ENCODE measurements around the gene SLC18B1.
A peak's percentile ranks its signal among the peaks of the same experiment; 100 is the strongest.

SLC18B1 gene

GRCh38 chr6:132797951-132798868 lies at the start of gene SLC18B1:
Gene SLC18B1, minus strand, starts transcription at chr6:132798637. Its CDS starts 181 bp downstream, at chr6:132798456.
- H3K27me3 Mint-ChIP-seq: no peaks in the 10 kb centered on the region
- H3K9me3 Mint-ChIP-seq: no peaks in the 10 kb centered on the region
- no peak within 1 kb of the TSS for H3K4me3 Mint-ChIP-seq
- H3K4me1 Mint-ChIP-seq (ENCODE audit: low read depth): peaks cover 43% of the 10 kb centered on the region
- peaks cover 21% of the 10 kb centered on the region for H3K36me3 Mint-ChIP-seq (ENCODE audit: low read depth)
- H3K27ac Mint-ChIP-seq: peak within 1 kb of the TSS; percentile 73

- Mint-ChIP-seq H3K27me3 (peaks cover 8% of the 10 kb centered on the region), H3K9me3 (no peaks in the 10 kb centered on the region), H3K4me1 (ENCODE audit: low read depth) (no peaks in the 10 kb centered on the region), H3K36me3 (ENCODE audit: low read depth) (no peaks in the 10 kb centered on the region), H3K4me3 (no peak overlapping the region), H3K27ac (no peak overlapping the region)
Measured at GRCh38 chr6:132843316-132844035, 45.0 kb upstream of the SLC18B1 start.

DNA sequence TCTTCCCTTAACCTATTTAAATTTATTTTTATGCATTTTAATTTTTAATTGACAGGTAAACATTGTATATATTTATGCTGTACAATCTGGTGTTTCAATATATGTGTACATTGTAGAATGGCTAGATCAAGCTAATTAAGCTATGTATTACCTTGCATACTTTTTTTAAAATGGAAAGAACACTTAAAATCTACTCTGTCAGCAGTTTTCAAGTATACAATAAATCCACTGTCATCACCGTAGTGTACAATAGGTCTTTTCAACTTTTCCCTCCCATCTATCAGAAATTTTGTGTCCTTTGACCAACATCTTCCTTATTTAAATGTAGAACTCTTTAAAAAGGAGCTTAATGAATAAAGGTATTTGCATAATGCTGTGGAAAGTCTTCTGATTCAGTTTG lies 43.5 kb upstream of the SLC18B1 start:
- Mint-ChIP-seq H3K27ac (no peak overlapping the region), H3K27me3 (peaks cover 5% of the 10 kb centered on the region), H3K4me1 (ENCODE audit: low read depth) (no peaks in the 10 kb centered on the region), H3K4me3 (no peak overlapping the region), H3K9me3 (no peaks in the 10 kb centered on the region), H3K36me3 (ENCODE audit: low read depth) (no peaks in the 10 kb centered on the region)

GRCh38 chr6:132832891-132833290 lies 34.5 kb upstream of the SLC18B1 start:
- Mint-ChIP-seq H3K27ac (no peak overlapping the region), H3K4me3 (no peak overlapping the region), H3K9me3 (no peaks in the 10 kb centered on the region), H3K36me3 (ENCODE audit: low read depth) (no peaks in the 10 kb centered on the region), H3K4me1 (ENCODE audit: low read depth) (no peaks in the 10 kb centered on the region), H3K27me3 (no peaks in the 10 kb centered on the region)

DNA sequence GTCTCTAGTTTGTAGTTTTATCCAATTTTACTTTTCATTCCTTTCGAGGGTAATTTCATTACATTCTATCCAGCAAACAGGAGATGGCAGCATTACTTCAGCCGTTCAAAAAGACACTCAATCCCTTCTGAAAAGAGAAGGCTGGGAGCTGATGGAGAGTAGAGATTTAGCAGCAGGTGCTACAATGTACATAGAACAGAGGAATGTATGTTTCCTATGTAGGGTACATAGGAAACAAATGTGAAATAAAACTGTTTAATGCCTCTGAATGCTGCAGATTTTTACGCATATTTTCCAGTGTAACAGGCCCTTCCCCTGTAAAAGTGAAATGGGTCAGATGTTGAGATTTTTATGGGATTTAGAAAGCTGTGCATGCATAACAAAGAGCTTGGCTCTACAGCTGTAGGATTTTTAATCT lies 31.9 kb upstream of the SLC18B1 start:
- Mint-ChIP-seq H3K9me3 (no peaks in the 10 kb centered on the region), H3K27me3 (no peaks in the 10 kb centered on the region), H3K36me3 (ENCODE audit: low read depth) (no peaks in the 10 kb centered on the region), H3K4me1 (ENCODE audit: low read depth) (no peaks in the 10 kb centered on the region), H3K4me3 (no peak overlapping the region), H3K27ac (no peak overlapping the region)

- peaks cover 39% of the 10 kb centered on the region for H3K36me3 Mint-ChIP-seq (ENCODE audit: low read depth)
- H3K4me1 Mint-ChIP-seq (ENCODE audit: low read depth): peaks cover 54% of the 10 kb centered on the region
Measured at GRCh38 chr6:132820629-132821381, 22.4 kb upstream of the SLC18B1 start.

DNA sequence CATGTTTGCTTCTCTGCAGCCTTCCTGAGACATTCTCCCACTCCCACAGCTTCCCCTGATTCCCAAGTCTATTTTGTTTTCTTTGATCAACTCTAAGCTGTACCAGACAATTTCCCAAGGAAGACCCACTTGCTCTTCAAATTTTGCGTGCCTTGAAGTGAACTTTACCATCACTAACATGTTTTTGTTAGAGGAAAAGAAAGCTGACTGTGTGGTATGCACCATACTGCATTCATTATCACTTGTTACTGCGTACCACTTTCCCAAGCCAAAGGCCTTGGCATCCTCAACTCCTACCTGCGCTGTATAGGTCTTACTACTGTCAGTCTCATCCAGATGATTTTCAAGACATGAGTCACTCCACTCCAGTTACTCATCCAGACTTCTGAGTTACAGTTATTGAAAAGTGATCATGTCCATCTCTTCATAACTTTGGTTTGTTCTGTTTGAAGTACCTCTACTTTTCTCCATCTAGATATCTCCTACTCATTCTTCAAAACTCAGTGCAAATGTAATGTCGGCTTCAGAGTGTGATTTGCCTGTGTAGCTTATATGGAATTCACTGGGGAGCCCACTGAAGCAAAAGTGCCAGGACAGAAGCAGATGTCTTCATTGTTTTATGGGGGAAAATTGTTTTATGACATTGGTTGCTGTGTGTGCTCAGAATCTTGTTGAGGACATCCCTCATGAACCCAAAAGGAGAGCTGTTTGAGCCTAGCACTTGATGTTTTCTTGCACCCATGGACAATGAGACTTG lies 21.1 kb upstream of the SLC18B1 start:
- H3K27ac Mint-ChIP-seq: peak overlapping the region; percentile 81
- peaks cover 51% of the 10 kb centered on the region for H3K36me3 Mint-ChIP-seq (ENCODE audit: low read depth)
- H3K4me1 Mint-ChIP-seq (ENCODE audit: low read depth): peaks cover 66% of the 10 kb centered on the region
- no peaks in the 10 kb centered on the region for H3K9me3 Mint-ChIP-seq
- H3K4me3 Mint-ChIP-seq: peak overlapping the region; percentile 99
- no peaks in the 10 kb centered on the region for H3K27me3 Mint-ChIP-seq

More at GRCh38 chr6:132820629-132821381, 22.4 kb upstream of the SLC18B1 start:
- no peaks in the 10 kb centered on the region for H3K9me3 Mint-ChIP-seq
- no peaks in the 10 kb centered on the region for H3K27me3 Mint-ChIP-seq
- peak overlapping the region; percentile 31 for H3K27ac Mint-ChIP-seq
- no peak overlapping the region for H3K4me3 Mint-ChIP-seq

GRCh38 chr6:132818404-132819359 lies 20.2 kb upstream of the SLC18B1 start:
- peak overlapping the region; percentile 81 for H3K27ac Mint-ChIP-seq
- no peaks in the 10 kb centered on the region for H3K27me3 Mint-ChIP-seq
- H3K9me3 Mint-ChIP-seq: no peaks in the 10 kb centered on the region
- peak overlapping the region; percentile 99 for H3K4me3 Mint-ChIP-seq
- peaks cover 70% of the 10 kb centered on the region for H3K4me1 Mint-ChIP-seq (ENCODE audit: low read depth)
- H3K36me3 Mint-ChIP-seq (ENCODE audit: low read depth): peaks cover 56% of the 10 kb centered on the region

- Mint-ChIP-seq H3K4me1 (ENCODE audit: low read depth) (peaks cover 68% of the 10 kb centered on the region), H3K36me3 (ENCODE audit: low read depth) (peaks cover 56% of the 10 kb centered on the region), H3K4me3 (peak overlapping the region; percentile 99), H3K27me3 (no peaks in the 10 kb centered on the region), H3K27ac (peak overlapping the region; percentile 81), H3K9me3 (no peaks in the 10 kb centered on the region)
Measured at GRCh38 chr6:132817554-132818403, 19.3 kb upstream of the SLC18B1 start.

DNA sequence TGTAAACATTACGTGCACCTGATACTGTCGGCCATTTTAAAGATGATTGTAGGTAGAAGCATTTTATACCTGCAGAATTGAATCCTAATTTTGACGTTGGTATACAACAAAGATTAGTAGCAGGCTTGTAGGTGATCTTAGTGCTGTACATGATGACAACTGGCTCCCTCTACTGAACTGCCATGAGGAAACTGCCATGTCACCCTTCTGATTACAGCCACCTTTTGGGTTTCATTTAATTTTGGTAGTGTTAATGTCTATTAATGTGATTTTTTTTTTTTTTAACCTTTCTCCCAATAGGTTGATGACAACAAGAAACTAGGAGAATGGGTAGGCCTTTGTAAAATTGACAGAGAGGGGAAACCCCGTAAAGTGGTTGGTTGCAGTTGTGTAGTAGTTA lies 18.2 kb upstream of the SLC18B1 start:
- H3K27me3 Mint-ChIP-seq: no peaks in the 10 kb centered on the region
- peaks cover 56% of the 10 kb centered on the region for H3K36me3 Mint-ChIP-seq (ENCODE audit: low read depth)
- H3K9me3 Mint-ChIP-seq: no peaks in the 10 kb centered on the region
- peak overlapping the region; percentile 99 for H3K27ac Mint-ChIP-seq
- H3K4me3 Mint-ChIP-seq: peak overlapping the region; percentile 99
- H3K4me1 Mint-ChIP-seq (ENCODE audit: low read depth): peaks cover 74% of the 10 kb centered on the region

GRCh38 chr6:132814716-132815570 lies 16.5 kb upstream of the SLC18B1 start:
- H3K27ac Mint-ChIP-seq: peak overlapping the region; percentile 99
- no peaks in the 10 kb centered on the region for H3K27me3 Mint-ChIP-seq
- H3K4me1 Mint-ChIP-seq (ENCODE audit: low read depth): peaks cover 67% of the 10 kb centered on the region
- H3K36me3 Mint-ChIP-seq (ENCODE audit: low read depth): peaks cover 56% of the 10 kb centered on the region
- no peaks in the 10 kb centered on the region for H3K9me3 Mint-ChIP-seq
- H3K4me3 Mint-ChIP-seq: peak overlapping the region; percentile 99
